HG03280 (cell line): Measurements from ENCODE around the gene SLC1A6.
"Not testable (repeated sequence)": the region's sequence is repeated elsewhere in the genome, so short reads cannot be mapped to it uniquely, and the experiment has no call there.

ENCODE experiments used
- ATAC-seq: cut with Tn5 transposase; IDR thresholded peaks from one replicate; pipeline ENCODE4 v1.9.1; 2021; ENCODE audit warnings: mild to moderate bottlenecking, moderate library complexity; ENCODE audit not compliant: unreplicated experiment

The SLC1A6 gene

DNA sequence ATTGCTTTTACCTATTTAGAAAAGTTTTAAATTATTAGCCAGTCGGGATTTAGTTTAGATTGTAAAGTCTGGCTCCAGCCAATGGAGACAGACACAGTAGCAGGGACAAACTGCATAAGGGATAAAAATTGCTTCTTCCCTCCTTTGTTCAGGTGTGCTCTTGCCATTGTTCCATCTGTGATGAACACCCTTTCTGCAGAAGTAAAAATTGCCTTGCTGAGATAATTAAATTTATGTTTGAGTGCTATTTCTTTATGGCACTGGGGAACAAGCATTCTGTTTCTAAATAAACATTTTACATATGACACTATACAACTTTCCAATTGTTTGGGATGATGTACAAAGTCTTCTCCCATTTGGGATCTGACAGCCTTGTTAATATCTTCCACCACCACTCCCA is 20.4 kb downstream of the SLC1A6 start:
- no peak for ATAC-seq

DNA sequence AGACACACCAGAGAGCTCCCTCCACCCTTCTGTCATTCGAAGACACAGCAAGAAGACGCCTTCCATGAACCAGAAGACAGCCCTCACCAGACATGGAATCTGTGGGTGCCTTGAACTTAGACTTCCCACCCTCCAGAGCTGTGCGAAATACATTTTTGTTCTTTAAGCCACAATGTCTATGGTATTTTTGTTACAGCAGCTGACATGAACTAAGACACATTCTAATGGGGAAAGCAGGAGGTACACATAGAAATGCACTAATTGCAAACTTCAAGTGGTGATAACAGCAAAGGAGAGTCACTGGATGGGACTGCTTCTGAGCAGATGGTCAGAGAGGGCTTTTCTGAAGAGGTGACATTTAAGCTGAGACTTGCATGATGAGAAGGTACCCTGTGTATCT is 22.2 kb downstream of the SLC1A6 start:
- no peak for ATAC-seq

DNA sequence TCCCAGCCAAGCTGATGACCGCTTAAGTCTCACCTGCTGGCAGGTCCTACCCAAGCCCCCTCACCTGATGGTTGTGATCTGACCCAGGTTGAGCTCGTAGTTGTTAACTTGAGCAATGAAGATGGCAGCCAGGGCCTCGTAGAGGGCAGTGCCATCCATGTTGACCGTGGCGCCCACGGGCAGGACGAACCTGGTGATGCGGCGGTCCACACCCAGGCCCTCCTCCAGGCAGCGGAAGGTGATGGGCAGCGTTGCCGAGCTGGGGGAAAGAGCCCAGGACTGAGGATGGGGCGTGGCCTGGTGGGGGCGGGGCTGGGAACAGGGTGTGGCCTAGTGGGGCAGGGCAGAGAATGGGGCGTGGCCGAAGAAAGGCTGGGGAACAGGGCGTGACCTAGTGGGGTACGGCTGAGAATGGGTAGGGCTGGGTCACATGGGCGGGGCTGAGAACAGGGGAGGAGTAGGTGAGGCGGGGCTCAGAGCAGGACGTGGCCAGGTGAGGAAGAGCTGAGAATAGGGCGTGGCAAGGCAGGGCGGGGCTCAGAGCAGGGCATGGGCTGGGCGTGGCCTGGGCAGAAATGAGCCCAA is 25.5 kb downstream of the SLC1A6 start:
- no peak for ATAC-seq

DNA sequence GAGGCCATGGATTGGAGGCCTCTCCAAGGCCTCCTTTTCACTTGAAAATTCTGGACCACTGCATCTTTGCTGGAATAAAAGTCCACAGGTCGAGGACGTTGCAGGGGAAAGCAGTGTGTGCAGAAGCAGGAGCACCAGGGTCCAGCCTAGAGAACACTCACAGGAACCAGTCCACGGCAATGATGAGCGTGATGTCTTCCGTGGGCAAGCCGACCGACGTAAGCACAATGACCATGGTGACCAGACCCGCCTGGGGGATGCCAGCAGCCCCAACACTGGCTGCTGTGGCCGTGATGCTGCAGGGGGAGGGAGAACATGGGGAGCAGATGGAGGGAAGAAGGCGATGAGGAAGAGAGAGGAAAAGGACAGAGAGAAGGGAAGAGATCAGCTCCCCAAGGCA is 26.9 kb downstream of the SLC1A6 start:
- ATAC-seq: no peak

DNA sequence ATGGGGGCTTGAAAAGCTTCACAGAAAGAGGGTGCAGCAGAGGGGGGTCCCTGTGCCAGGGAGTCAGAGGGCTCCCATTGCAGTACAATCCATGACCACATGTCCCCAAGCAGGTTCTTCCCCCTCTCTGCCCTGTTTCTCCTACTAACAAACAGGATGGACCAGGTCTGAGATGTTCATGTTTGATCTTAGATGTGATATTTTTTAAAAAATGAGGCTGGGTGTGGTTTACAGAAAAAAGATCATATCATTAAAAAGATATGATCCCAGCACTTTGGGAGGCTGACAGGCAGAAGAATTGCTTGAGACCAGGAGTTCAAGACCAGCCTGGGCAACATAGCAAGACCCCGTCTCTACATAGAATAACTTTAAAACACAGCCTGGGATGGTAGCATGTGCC is 29.2 kb downstream of the SLC1A6 start:
- no peak for ATAC-seq

DNA sequence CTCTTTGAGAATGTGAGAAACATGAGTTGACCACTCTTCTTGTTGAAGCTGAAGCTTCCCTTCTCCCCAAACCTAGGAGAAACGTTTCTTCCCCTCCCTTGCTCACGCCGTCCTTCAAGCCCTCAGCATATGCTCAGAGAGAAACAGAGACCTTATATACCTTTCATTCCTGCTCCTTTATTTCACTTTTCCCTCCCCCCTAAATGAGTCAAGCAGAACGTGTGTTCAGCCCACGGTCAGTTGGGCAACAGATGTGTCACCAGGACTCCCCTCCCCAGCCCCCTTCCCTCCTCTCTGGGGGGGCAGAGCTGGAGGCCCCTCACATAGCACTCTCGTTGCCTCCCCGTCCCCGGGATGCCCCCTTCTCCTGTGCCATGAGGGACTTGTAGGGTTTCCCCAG is 29.8 kb downstream of the SLC1A6 start:
- ATAC-seq: no peak

DNA sequence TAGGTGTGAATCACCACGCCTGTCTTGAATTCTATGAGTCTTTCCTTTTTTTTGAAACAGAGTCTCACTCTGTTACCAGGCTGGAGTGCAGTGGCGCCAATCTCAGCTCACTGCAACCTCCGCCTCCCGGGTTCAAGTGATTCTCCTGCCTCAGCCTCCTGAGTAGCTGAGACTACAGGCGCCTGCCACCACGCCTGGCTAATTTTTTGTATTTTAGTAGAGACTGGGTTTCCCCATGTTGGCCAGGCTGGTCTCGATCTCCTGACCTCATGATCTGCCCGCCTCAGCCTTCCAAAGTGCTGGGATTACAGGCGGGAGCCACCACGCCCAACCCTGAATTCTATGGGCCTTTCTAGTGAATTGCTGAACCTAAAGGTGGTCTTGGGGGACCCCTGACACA is 30.3 kb downstream of the SLC1A6 start:
- ATAC-seq: not testable (repeated sequence)

DNA sequence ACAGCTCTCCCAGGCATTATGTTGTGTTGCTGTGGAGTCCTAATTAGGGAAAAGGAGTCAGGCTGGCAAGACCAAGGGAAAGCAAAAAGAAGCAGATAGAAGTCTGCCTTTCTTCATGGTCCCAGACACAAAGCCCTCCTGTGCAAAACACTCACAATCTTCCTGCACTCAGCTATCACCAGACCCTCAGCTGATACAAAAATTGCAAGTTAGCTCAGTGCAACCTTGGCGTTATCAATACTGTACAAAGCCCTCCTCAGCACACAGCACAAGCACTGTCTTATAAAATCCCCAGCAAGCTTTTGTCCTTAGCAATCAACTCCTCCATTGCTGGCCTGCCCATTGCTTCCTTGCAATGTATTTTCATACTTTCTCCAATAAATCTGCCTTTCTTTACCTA is 35.2 kb downstream of the SLC1A6 start:
- ATAC-seq: no peak

DNA sequence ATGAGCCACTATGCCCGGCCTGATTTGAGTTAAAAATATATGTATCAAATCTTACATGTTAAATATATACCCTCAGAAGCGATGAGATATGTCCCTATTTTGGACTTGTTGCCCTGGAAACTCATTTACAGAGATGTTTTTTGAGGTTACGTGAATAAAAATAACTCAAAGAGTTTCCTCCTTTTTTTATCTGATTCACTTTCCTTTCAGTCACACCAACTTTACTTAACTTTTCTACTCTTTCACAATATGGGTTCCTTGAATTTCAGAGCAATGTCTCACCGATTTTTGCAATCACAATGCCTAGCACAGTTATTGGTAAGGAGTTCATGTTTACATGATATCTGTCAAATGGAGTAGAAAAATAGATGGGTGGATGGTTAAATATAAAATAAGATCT is 36.1 kb downstream of the SLC1A6 start:
- ATAC-seq: no peak

DNA sequence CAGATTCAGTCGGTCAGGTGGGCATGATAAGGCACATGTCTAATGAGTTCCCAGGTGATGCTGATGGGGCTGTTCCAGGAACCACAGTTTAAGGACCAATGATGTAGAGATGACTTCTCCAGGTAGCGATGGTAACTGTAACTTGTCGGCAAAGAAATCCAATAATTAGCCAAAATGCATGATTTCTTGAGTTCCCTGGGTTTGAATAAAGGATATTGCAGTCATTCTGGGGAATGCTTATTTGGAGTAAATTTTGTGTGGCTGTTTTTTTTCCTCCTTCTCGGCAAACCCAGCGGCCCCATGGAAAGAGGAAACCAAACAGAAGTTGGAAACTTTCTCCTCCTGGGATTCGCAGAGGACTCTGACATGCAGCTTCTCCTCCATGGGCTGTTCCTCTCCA is 38.5 kb downstream of the SLC1A6 start, which contains the start of gene OR7C2:
TSS of gene OR7C2 (plus strand) at position 301 of the 400 bp plus-strand sequence. CDS start at position 301, 0 bp downstream.
- no peak for ATAC-seq

DNA sequence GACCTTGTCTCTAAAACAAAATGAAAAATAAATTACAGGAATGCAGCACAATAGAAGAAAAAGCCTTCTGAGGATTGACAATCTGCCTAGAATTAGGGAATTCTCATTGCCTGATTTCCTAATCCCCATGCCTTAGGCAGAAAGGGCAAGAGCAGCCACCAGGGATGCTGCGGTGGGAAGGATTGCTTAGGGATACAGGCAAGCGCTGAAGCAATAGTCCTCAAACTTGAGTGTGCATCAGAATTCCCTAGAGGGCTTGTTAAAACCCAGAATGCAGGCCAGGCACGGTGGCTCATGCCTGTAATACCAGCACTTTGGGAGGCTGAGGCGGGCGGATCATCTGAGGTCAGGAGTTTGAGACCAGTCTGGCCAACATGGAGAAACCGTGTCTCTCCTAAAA is 39.4 kb downstream of the SLC1A6 start:
- ATAC-seq: no peak

DNA sequence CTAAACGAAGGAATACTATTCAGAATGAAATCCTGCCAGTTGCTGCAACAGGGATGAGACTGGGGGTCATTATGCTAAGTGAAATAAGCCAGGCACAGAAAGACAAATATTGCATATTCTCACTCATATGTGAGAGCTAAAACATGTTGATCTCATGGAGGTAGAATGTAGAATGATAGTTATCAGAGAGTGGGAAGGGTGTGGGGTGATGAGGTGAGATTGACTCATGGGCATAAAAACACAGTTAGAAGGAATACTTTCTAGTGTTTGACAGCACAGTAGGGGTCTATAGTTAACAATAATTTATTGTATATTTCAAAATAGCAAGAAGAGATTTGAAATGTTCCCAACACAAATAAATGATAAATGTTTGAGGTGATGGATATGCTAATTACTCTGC is 46.2 kb downstream of the SLC1A6 start:
- ATAC-seq: no peak

DNA sequence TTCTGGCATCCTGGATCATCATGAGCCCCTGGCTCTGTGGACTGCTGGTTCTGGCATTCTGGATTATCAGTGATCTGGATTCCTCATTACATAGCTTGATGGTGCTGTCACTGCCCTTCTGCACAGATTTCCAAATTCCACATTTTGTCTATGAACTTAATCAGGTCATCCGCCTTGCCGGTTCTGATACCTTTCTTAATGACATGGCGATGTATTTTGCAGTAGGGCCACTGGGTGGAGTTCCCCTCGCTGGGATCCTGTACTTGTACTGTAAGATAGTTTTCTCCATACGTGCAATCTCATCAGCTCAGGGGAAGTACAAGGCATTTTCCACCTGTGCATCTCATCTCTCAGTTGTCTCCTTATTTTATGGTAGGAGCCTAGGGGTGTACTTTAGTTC is 62.8 kb downstream of the SLC1A6 start:
- ATAC-seq: no peak

DNA sequence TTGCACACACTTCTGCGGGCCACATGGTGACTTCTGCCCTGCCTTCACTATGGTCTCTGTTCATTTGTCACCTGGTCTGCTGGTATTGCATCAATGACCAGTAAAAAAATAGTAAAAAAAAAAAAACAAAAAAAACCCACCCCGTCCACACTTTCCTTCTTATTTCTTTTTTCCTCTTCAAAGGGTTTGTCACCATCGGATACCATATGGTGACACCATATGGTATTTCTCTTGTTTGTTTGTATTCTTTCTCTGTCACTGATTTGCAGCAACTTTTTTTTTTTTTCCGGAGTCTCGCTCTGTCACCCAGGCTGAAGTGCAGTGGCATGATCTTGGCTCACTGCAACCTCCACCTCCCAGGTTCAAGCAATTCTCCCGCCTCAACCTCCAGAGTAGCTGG is 64.5 kb downstream of the SLC1A6 start:
- no peak for ATAC-seq

DNA sequence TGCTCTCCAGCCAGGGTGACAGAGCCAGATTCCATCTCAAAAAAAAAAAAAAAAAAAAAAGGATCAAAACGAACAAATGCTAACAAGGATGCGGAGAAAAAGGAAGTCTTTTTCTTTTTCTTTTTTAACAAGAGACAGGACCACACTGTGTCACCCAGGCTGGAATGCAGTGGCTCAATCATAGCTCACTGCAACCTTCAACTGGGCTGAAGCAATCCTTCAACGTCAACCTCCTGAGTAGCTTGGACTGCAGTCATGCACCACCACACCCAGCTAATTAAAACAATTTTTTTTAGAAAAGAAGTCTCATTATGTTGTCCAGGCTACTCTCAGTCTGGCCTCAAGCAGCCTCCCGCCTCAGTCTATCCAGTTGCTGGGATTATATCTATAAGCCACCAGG is 73.0 kb downstream of the SLC1A6 start:
- ATAC-seq: no peak

DNA sequence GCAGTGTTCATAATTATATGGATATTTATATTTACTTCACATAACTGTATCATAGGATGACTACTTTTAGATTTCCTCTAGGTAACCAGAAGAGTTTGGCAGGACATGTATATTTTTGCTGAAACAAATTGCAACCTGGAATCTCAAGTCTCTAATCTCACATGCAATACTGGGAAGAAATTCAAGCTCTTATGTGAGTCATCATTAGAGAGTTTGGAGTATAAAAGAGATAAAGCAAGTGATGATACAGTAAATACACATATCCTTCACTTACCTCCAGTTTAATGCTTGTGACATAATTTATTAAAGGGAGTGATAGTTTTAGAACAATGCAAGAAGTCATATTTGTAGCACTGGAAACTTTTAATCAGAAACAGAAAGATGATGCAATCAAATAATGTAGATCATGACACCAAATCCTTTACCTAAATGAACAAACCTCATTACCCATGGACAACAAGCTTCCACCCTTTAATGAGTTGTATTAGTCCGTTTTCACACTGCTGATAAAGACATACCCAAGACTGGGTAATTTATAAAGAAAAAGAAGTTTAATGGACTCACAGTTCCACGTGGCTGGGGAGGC is 77.9 kb downstream of the SLC1A6 start:
- ATAC-seq: no peak
